Neural progenitor cell (in vitro differentiated cells): ENCODE results near the gene KLHL6.
"Not testable (repeated sequence)": the region's sequence is repeated elsewhere in the genome, so short reads cannot be mapped to it uniquely, and the experiment has no call there.

Experiments used
- CTCF ChIP-seq: fragments of 200-600 bp; sonication (generic); IDR thresholded peaks from 2 replicates; pipeline ENCODE4 v1.5.1; 2017; ENCODE audit warnings: antibody characterized with exemption, mild to moderate bottlenecking
- EZH2 ChIP-seq: fragments of 200-600 bp; sonication (generic); IDR thresholded peaks from 2 replicates; pipeline ENCODE4 v1.6.1; 2017; ENCODE audit warnings: antibody characterized with exemption, mild to moderate bottlenecking, moderate library complexity

GRCh38 chr3:183440521-183440920 is 115.0 kb downstream of the KLHL6 start:
- TF ChIP-seq CTCF, EZH2: not testable (repeated sequence)
